Measurements from ENCODE around the gene M6PR.
"Not testable (repeated sequence)": the region's sequence is repeated elsewhere in the genome, so short reads cannot be mapped to it uniquely, and the experiment has no call there.

M6PR gene

DNA sequence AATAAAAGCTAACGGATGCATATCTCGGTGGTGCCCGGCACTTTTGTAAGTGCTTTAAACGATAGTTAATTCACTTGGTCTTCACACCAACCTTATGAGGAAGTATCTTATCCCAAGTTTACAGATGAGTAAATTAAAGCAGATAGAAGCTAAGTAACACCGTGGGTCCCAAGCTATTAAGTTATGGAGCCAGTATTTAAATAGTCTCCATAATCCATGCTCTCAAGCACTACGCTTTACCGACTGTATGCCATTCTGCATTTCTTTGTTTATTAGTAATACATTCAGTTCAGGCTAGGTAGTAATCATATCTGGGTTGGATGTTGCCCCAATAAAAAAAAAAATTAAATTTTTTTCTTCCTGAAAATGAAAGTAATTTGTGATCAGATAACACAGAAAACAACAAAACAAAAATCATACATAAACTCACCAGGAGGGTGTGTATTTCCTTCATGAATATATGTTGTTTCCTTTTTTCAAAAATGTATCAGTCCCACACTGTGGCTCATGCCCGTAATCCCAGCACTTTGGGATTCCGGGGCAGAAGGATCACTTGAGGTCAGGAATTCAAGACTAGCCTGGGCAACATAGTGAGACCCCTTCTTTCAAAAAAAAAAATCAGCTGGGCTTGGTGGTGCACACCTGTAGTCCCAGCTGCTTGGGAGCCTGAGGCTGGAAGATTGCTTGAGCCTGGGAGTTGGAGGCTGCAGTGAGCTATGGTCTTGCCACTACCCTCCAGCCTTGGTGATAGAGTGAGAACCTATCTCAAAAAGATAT, 1.4 kb upstream of the M6PR start:
- peak in 1 of 2 experiments; percentile 22 for DNase-seq

GRCh38 chr12:8950221-8950527, 729 bp upstream of the M6PR start:
- no peak for DNase-seq

- DNase-seq = peak; percentile 39 to 50
Measured at GRCh38 chr12:8948701-8949341, 624 bp downstream of the M6PR start.

DNA sequence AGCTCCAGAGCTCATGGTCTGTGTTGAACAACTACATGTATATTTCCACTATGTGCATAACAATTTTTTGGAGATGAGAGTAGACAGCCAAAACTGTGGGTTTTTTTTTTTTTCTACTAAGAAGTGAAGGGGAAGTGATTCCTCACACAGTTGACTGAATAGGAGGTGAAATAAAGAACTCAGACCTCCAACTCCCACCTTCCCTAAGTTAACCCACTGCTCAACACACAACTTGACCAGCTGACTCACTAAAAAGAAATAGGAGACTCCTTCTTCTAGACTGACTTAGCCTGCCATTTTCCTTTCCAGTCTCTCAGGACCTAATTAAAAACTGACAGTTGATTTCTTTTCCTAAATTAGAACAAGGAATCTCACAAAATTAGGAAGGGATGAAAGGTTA, 1.7 kb downstream of the M6PR start:
- DNase-seq = no peak

DNA sequence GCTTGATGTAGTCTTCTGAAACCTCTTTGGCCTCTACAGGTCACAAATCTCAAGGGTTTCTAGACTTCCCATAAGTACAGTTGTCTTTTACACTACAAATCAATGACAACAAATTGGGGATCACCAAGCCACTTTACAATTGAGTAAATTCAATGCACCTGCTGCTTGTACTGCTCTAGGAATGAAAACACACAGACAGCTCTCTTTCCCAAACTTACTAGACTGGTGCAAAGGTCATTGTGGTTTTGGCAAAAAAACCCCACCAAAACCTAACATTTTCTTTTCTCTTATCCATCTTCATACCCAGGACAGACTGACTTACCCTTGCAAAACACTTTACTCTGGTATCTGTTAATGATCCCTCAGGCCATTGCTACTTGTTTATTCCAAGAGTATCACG, 2.7 kb downstream of the M6PR start:
- DNase-seq = no peak

- DNase-seq = no peak
Measured at GRCh38 chr12:8943565-8944186, 5.8 kb downstream of the M6PR start.

GRCh38 chr12:8941691-8942478, 7.6 kb downstream of the M6PR start:
- no peak for DNase-seq

DNA sequence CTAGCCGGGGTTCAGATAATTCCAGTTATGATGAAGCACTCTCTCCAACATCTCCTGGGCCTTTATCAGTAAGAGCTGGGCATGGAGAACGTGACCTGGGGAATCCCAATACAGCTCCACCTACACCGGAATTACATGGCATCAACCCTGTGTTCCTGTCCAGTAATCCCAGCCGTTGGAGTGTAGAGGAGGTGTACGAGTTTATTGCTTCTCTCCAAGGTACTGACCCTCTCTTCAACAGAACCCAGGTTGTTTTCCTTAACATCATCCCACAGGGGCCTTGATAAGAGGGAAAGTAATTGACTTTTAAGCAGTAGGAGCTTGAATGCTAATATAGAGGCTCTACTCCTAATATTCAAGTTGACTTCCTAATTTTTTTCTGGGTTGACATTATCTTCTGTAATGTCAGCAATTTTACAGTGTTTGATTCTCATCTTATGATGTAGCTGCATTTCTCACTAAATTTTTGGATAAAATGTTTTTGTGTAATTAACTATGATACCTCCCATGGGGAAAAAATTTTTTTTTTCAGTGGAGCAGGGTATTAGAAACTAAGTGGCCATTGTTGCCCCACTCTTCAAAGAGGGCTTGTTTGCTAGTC, 11.5 kb downstream of the M6PR start:
- DNase-seq = not testable (repeated sequence)

DNA sequence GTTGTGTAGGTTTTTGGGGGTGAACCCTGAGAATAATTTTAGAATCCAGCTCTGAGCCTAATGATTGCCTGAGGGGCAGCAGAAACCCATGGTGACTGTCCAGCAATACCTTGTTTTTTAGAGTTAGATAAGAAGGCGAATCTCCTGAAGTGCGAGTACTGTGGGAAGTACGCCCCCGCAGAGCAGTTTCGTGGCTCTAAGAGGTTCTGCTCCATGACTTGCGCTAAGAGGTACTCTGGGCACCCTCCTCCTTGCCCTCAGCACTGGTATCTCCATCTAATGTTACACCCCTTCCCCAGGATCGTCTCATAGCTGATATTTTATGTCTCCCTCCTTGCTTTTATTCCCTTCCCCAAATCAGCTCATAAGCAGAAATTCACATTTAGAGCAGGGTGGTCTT, 12.7 kb downstream of the M6PR start:
- DNase-seq = no peak

- DNase-seq = not testable (repeated sequence)
Measured at GRCh38 chr12:8934080-8934479, 15.4 kb downstream of the M6PR start.

DNA sequence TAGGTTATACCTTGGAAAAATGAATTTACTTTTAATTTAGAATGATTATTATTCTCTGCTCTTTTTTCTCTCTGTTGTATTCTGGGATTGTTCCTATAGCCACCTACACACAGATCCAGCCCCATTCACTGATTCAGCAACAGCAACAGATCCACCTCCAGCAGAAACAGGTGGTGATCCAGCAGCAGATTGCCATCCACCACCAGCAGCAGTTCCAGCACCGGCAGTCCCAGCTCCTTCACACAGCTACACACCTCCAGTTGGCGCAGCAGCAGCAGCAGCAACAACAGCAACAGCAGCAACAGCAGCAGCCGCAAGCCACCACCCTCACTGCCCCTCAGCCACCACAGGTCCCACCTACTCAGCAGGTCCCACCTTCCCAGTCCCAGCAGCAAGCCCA, 17.0 kb downstream of the M6PR start:
- DNase-seq = not testable (repeated sequence)

DNA sequence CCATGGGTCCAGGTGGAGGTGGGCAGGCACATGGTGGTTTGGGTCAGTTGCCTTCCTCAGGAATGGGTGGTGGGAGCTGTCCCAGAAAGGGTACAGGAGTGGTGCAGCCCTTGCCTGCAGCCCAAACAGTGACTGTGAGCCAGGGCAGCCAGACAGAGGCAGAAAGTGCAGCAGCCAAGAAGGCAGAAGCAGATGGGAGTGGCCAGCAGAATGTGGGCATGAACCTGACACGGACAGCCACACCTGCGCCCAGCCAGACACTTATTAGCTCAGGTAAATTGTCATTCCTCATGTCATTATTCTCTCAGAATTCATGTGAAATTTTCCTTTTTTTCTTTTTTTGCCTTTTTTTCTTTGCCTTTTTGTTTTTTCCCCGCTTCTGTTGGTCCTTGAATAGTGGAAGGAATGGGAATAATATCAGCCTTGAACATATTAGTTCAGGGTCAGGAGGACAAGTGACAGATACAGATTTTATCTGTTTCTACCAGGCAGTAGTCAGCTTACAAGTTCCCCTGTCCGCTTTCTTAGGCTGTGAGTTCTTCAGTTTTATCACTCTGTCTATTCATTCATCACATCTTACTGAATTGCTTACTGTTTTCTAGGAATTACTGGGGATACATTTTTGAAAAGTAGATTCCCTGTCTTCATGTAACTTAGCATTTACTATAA, 18.7 kb downstream of the M6PR start:
- DNase-seq = not testable (repeated sequence)

DNA sequence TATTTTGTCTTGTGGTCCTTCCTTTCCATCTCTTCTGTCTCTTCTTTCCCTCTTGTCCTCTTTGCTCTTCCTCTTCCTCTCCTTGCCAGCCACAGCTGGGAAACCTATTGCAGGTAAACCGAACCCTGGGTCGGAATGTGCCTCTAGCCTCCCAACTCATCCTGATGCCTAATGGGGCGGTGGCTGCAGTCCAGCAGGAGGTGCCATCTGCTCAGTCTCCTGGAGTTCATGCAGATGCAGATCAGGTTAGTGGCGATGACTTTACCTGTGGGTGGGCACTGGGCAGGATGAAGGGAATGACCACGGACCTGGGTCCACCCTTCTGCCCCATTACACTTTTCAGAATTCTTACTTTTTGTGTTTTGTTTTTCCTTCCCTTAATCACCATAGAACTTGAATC, 26.9 kb downstream of the M6PR start:
- no peak for DNase-seq

DNA sequence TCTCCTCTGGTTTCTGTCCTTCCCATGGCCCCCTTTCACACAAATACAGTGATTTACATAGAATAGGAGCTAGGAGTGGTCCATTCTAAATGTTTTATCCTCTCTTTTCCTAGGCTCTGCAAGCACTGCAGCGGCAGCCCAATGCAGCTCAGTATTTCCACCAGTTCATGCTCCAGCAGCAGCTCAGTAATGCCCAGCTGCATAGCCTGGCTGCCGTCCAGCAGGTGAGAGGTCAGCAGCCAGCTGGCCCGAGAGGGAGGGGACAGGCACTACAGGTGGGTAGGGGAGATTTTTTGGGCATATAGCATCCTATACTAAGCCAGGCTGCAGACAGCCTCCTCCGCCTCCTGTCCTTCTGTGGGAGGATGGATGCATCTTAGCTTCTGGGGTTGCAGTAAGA, 29.8 kb downstream of the M6PR start:
- DNase-seq = not testable (repeated sequence)

- DNase-seq = no peak
Measured at GRCh38 chr12:8917751-8918150, 31.7 kb downstream of the M6PR start.

DNA sequence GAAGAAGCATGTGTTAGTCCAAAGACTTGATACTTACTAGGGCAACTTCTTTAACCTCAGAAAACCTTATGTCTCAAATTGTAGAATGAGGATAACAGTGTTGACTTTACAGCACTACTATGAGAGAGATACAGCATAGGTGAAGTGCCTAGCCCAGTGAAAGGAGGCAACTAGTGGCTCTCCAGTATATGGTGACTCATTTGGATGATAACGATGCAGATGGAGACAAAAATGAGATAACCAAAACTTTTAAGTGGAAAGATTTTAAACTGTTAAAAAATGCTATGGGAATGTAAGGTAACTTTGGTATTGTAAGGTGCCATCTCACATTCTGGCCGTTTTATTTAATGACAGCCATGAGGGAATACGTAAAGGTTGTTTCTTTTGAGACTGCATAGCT, 32.4 kb downstream of the M6PR start:
- DNase-seq = no peak

DNA sequence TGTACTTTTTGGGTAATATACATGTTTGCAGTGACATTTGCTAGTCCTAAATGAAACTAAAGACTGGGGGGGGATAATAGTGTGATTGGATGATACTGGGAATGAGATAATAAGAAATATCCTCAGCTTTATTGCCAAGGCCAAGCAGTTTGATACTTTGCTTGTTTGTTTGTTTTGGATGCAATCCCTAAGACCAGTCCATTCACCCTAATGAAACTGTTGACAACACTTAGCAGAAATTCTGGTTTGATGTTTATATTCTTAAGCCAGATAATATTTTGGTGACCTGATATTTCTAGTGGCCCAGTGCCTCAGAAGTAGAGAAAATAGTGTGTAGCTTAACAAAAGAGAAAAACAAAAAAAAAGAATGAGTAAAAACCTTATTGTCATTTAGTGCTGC, 33.3 kb downstream of the M6PR start:
- DNase-seq = no peak

- DNase-seq = peak; percentile 13 to 30
Measured at GRCh38 chr12:8914716-8915526, 34.5 kb downstream of the M6PR start.

DNA sequence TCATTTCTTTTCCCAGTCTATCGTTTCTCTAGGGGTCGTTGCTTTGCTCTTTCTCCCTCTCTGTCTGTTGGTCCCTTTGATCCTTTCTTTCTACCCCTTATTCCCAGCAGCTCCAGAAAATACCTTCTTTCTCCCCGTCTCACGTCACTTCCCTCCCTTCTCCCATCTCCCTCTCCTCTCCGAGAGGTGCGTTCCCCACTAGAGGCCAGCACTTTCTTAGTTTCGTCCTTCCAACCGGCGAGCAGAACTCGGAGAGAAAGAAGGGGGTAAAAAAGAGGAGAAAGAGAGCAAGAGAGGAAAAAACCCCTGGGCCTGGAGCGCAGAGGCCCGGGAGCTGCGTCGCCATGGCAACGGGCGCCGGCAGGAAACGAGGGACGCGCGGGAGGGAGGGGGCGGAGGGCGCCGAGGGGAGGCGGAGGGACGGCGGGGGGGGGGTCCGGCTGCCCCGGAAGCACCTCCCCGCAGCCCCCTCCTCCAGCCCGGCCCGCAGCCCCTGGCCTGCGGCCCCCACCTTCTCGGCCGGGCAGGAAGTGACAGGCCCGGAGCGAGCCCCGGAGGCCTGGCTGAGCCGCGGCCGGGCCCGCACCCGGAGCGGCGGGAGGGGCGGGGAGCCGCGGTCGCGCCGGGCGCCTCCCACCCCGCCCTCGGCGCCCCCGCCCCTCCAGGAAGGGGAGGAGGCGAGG, 35.3 kb downstream of the M6PR start, which contains the start of gene PHC1:
Gene PHC1, plus strand, starts transcription at position 477 of the 683 bp plus-strand sequence. CDS start 3,169 bp downstream, outside the sequence.
- DNase-seq = peak; percentile 7 to 19

- no peak for DNase-seq
Measured at GRCh38 chr12:8913702-8914032, 35.8 kb downstream of the M6PR start.

- peak in 1 of 2 experiments; percentile 1 for DNase-seq
Measured at GRCh38 chr12:8912914-8913313, 36.5 kb downstream of the M6PR start.
